OCI-LY1 (cell line): ENCODE results near the gene ANKRD52.

ENCODE experiments used
- H2AFZ ChIP-seq: fragments of 200-600 bp; sonication (generic), shearing (Covaris generic); 2 replicates; pipeline ENCODE4 v1.6.0; 2014; ENCODE audit warnings: antibody characterized with exemption, mild to moderate bottlenecking, low read length
- H3F3A ChIP-seq: fragments of 200-600 bp; sonication (generic), shearing (Covaris generic); 2 replicates; pipeline ENCODE4 v1.6.0; 2014; ENCODE audit warnings: mild to moderate bottlenecking, antibody characterized with exemption, low read length, moderate library complexity; ENCODE audit not compliant: insufficient read depth
- H3K27ac ChIP-seq: fragments of 200-600 bp; sonication (generic); 2 replicates; pipeline ENCODE4 v1.5.1; 2014; ENCODE audit warnings: low read length, mixed run types, mild to moderate bottlenecking, low read depth; ENCODE audit not compliant: poor library complexity, severe bottlenecking
- H3K27me3 ChIP-seq: fragments of 200-600 bp; sonication (generic); 2 replicates; pipeline ENCODE4 v1.6.0; 2014; ENCODE audit warnings: antibody characterized with exemption, mild to moderate bottlenecking, low read length, moderate library complexity; ENCODE audit not compliant: insufficient read depth
- H3K36me3 ChIP-seq: fragments of 200-600 bp; sonication (generic); 2 replicates; pipeline ENCODE4 v1.6.1; 2014; ENCODE audit warnings: mild to moderate bottlenecking, antibody characterized with exemption, low read length, moderate library complexity, mixed read lengths; ENCODE audit not compliant: insufficient read depth
- H3K4me1 ChIP-seq: fragments of 200-600 bp; sonication (generic); 2 replicates; pipeline ENCODE4 v1.5.1; 2014; ENCODE audit warnings: mild to moderate bottlenecking, low read length, moderate library complexity; ENCODE audit not compliant: insufficient read depth, severe bottlenecking
- H3K4me2 ChIP-seq: fragments of 200-600 bp; sonication (generic), shearing (Covaris generic); 2 replicates; pipeline ENCODE4 v1.6.1; 2014; ENCODE audit warnings: low read length
- H3K4me3 ChIP-seq: fragments of 200-600 bp; sonication (generic); 2 replicates; pipeline ENCODE4 v1.5.1; 2014; ENCODE audit warnings: low read length, low read depth, mild to moderate bottlenecking, mixed read lengths; ENCODE audit not compliant: poor library complexity, severe bottlenecking
- H3K79me2 ChIP-seq: fragments of 200-600 bp; shearing (Covaris generic); 2 replicates; pipeline ENCODE4 v1.6.1; 2016; ENCODE audit warnings: mixed run types, low read length, mixed read lengths; ENCODE audit not compliant: insufficient read depth
- H3K9ac ChIP-seq: fragments of 200-600 bp; sonication (generic), shearing (Covaris generic); 2 replicates; pipeline ENCODE4 v1.6.1; 2014; ENCODE audit warnings: mild to moderate bottlenecking, low read length, mixed read lengths
- H3K9me2 ChIP-seq: fragments of 200-600 bp; sonication (generic), shearing (Covaris generic); 2 replicates; pipeline ENCODE4 v1.6.1; 2014; ENCODE audit warnings: low read depth, mild to moderate bottlenecking, low read length, mixed read lengths
- H3K9me3 ChIP-seq: fragments of 200-600 bp; shearing (Covaris generic); 2 replicates; pipeline ENCODE4 v1.6.1; 2014; ENCODE audit warnings: low read length, mixed read lengths
- H4K20me1 ChIP-seq: fragments of 200-600 bp; sonication (generic), shearing (Covaris generic); 2 replicates; pipeline ENCODE4 v1.6.0; 2016; ENCODE audit warnings: mild to moderate bottlenecking, low read length; ENCODE audit not compliant: insufficient read depth
- EZH2 ChIP-seq: fragments of 200-600 bp; sonication (generic), shearing (Covaris generic); IDR thresholded peaks from 2 replicates; pipeline ENCODE4 v1.8.0; 2017; ENCODE audit warnings: borderline replicate concordance, mixed run types, mild to moderate bottlenecking, antibody characterized with exemption, low read length, moderate library complexity, mixed read lengths
- TF ChIP-seq, protein P1 (sequence below): fragments of 200-600 bp; sonication (generic), shearing (Covaris generic); IDR thresholded peaks from 2 replicates; pipeline ENCODE4 v1.5.1; 2017; ENCODE audit warnings: mild to moderate bottlenecking, antibody characterized with exemption, low read length, moderate library complexity, mixed read lengths

Gene ANKRD52

DNA sequence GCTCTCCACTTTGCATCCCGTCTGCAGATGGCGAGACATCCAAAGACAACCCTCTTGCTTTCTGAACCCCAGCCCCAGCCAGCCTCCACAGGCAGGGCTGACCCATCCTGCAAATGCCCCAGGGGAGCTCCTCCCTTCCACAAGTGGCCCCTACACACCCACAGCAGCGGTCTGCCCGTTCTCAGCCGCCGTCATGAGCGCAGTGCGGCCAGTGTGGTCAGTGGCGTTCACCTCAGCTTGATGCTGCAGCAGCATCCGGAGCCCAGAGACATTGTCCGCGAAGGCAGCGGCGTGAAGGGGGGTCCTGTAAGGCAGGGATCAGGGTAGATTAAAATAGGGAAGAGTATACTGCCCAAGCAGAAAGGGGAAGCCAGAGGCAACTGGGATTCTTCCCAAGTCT, 13.7 kb downstream of the ANKRD52 start:
- H3F3A ChIP-seq: no peaks in the 10 kb centered on the region
- no peaks in the 10 kb centered on the region for H3K9me3 ChIP-seq
- TF ChIP-seq, protein P1, sequence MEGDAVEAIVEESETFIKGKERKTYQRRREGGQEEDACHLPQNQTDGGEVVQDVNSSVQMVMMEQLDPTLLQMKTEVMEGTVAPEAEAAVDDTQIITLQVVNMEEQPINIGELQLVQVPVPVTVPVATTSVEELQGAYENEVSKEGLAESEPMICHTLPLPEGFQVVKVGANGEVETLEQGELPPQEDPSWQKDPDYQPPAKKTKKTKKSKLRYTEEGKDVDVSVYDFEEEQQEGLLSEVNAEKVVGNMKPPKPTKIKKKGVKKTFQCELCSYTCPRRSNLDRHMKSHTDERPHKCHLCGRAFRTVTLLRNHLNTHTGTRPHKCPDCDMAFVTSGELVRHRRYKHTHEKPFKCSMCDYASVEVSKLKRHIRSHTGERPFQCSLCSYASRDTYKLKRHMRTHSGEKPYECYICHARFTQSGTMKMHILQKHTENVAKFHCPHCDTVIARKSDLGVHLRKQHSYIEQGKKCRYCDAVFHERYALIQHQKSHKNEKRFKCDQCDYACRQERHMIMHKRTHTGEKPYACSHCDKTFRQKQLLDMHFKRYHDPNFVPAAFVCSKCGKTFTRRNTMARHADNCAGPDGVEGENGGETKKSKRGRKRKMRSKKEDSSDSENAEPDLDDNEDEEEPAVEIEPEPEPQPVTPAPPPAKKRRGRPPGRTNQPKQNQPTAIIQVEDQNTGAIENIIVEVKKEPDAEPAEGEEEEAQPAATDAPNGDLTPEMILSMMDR: no peak
- TF ChIP-seq EZH2: no peak
- peaks cover 90% of the 10 kb centered on the region for H3K36me3 ChIP-seq
- H3K4me2 ChIP-seq: no peak overlapping the region
- H3K27me3 ChIP-seq: no peaks in the 10 kb centered on the region
- no peaks in the 10 kb centered on the region for H4K20me1 ChIP-seq
- peaks cover 6% of the 10 kb centered on the region for H3K4me1 ChIP-seq
- H3K79me2 ChIP-seq: no peaks in the 10 kb centered on the region
- H3K27ac ChIP-seq: no peak overlapping the region
- H3K9ac ChIP-seq: no peak overlapping the region
- H3K9me2 ChIP-seq: no peaks in the 10 kb centered on the region
- no peak overlapping the region for H2AFZ ChIP-seq
- no peak overlapping the region for H3K4me3 ChIP-seq

DNA sequence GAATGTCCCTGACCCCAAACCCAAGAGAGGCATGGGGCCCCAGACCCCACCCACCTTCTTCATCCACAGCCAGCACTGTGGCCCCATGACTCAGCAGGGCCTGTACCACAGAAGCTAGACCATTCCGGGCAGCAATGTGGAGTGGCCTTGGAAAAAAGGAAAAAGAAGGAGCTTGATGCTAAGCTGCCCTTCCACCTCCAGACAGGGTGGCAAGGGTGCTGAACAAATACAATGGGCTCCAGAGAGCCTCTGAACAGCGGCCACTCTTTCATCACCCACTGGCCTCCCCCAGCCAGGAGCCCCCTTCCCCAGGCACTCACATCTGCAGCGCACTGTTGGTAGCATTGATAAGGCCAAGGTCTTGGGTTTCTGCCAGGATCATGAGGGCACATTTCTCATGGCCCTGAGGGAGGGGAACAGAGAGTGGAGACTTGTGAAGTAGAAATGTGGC, 14.4 kb downstream of the ANKRD52 start:
- H3K27me3 ChIP-seq: no peaks in the 10 kb centered on the region

DNA sequence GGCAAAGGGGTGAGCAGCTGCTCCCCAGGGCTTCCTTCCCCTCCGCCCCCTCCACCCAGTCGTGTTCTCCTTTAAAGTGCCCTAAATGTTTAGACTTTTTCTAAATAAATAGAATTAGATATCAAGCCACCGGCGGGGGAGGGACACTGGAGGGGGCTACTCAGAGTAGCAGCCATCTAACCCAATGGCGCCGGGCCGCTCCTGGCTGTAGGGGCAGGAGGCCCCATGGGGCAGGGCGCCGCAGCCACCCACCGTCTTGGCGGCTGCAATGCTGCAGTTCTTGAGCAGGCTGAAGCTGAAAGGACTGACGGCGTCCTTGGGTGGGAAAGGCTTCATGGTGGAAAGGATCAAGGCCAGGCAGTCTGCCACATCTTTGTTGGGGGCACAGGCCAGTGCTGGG, 15.2 kb downstream of the ANKRD52 start:
- Histone ChIP-seq H3K4me2 (no peak overlapping the region), H3F3A (no peaks in the 10 kb centered on the region), H3K9ac (no peak overlapping the region), H3K4me1 (peaks cover 6% of the 10 kb centered on the region), H3K27me3 (no peaks in the 10 kb centered on the region), H3K36me3 (peaks cover 80% of the 10 kb centered on the region), H3K4me3 (no peak overlapping the region), H3K79me2 (no peaks in the 10 kb centered on the region), H3K9me2 (no peaks in the 10 kb centered on the region), H2AFZ (no peak overlapping the region), H4K20me1 (no peaks in the 10 kb centered on the region), H3K27ac (no peak overlapping the region), H3K9me3 (no peaks in the 10 kb centered on the region)
- no peak for TF ChIP-seq EZH2
- TF ChIP-seq, protein P1: no peak

More for the DNA sequence above, 14.4 kb downstream of the ANKRD52 start:
- H3K4me2 ChIP-seq: no peak overlapping the region
- no peaks in the 10 kb centered on the region for H3K79me2 ChIP-seq
- no peaks in the 10 kb centered on the region for H3F3A ChIP-seq
- no peaks in the 10 kb centered on the region for H3K9me3 ChIP-seq
- no peak overlapping the region for H3K9ac ChIP-seq
- H3K27ac ChIP-seq: no peak overlapping the region
- peaks cover 87% of the 10 kb centered on the region for H3K36me3 ChIP-seq
- H3K4me3 ChIP-seq: no peak overlapping the region
- H3K4me1 ChIP-seq: peaks cover 6% of the 10 kb centered on the region
- H2AFZ ChIP-seq: no peak overlapping the region
- no peaks in the 10 kb centered on the region for H3K9me2 ChIP-seq
- no peaks in the 10 kb centered on the region for H4K20me1 ChIP-seq
- no peak for TF ChIP-seq EZH2
- TF ChIP-seq, protein P1: no peak
